ENCODE measurements around the gene HNRNPR. TPM values are rescaled to one million over a fixed set of nuclear protein-coding genes. Genes with fewer than 3 reads are reported as not detected.
"Not testable (repeated sequence)": the region's sequence is repeated elsewhere in the genome, so short reads cannot be mapped to it uniquely, and the experiment has no call there.

HNRNPR gene
- total RNA-seq, 1 donor from 2014 or later = 59.3 TPM

DNA sequence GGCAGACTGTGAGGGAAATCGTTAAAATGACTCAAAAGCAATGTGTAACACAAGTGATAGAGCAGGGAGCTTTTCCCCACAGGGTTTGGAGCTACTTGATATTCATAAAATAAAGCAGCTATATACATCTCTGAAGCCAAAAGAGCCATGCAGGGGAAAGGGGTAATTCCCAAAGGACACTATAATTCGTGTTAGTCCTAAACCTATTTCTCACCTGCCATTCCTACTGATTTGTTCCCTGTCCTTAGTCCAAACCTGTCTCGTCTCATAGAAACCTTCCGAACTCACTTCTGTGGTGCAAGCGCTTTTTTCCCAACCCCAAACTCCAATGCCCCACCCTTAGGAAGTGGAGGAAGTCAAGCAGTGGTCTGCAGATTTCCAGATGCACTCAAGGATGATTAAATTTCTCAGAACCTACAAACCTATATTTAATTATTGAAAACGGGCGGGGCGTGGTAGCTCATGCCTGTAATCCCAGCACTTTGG is 946 bp upstream of the HNRNPR start:
- no peak for ATAC-seq
- DNase-seq (ENCODE audit: missing footprints) = no peak
- intact Hi-C loops (cut with DNase I) = loop anchor here (1.0 to 10.0 kb wide), 5 partner anchors 23 to 190 kb away; partner anchors contain the start of genes ASAP3, E2F2 and TCEA3

GRCh38 chr1:23343221-23344110 is 618 bp downstream of the HNRNPR start:
- intact Hi-C loops (cut with DNase I) = loop anchor here (1.0 to 10.0 kb wide), 4 partner anchors 25 to 191 kb away; partner anchors contain the start of genes ASAP3 and E2F2
- ATAC-seq (peak; percentile 38), DNase-seq (ENCODE audit: missing footprints) (peak; percentile 71)

DNA sequence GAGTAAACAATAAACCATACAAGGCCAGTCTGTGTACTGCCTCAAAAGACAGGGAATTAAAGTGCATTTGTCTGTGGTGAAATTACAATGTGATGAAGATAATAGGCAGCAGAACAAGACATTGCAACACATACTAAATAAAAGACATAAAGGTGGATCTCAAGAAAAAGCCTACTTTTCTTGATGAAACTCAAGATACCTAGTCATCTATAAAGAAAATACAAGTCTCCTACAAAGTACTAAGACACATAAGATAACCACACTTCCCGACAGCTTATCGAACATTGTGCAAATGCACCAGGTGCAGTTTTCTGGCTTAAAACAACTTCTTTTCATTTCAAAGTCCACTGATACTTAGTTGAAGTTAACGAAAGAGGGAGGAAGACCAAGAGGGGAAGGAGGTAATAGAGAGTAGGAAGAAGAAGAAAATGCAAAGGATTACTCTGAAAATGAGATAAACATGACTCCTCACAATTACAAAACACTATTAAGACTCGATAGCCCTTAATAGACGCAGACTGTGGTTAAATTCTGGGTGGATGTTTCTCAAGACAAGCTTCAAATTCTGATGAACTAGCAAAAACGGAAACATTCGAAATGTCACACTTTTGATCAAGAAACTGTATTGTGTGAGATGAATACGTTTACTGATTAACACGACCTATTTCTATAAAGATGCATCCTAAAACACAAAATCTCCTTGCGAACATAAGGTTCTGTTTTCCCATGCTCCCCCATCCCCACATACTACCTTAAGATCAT is 2.0 kb downstream of the HNRNPR start:
- ATAC-seq (no peak), DNase-seq (ENCODE audit: missing footprints) (no peak)
- intact Hi-C loops (cut with DNase I) = loop anchor here (10.0 kb wide), 1 partner anchor 193 kb away; the partner anchor contains the start of gene E2F2

GRCh38 chr1:23339632-23340031 is 4.5 kb downstream of the HNRNPR start:
- no peak for DNase-seq (ENCODE audit: missing footprints)
- intact Hi-C loops (cut with DNase I) = loop anchor here (10.0 kb wide), 1 partner anchor 195 kb away; the partner anchor contains the start of gene E2F2
- ATAC-seq = no peak

GRCh38 chr1:23337869-23338268 is 6.2 kb downstream of the HNRNPR start:
- DNase-seq (ENCODE audit: missing footprints) = no peak
- intact Hi-C loops (cut with DNase I) = no loop called here
- no peak for ATAC-seq

- ATAC-seq = no peak
- DNase-seq (ENCODE audit: missing footprints) = no peak
- intact Hi-C loops (cut with DNase I) = no loop called here
These were observed 12.4 kb downstream of the HNRNPR start for GRCh38 chr1:23331713-23332112.

DNA sequence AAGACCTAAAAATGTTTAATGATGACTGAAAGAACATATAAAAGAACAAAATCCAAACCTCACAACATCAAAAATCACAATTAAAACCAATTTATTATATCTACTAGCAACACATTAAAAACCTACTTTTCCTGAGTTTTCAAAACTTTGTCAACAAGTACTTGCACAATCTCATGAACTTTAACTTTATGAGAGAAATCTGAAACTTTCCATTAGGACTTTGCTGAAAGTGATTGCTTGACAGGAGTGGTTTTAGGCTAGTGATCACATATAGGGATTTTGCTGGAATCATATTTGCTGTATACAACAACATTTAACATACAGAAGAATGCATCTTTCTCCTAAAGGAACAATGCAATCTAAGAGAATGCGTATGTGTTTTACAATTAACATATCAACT is 13.2 kb downstream of the HNRNPR start:
- DNase-seq (ENCODE audit: missing footprints) (no peak), ATAC-seq (no peak)
- intact Hi-C loops (cut with DNase I) = no loop called here

DNA sequence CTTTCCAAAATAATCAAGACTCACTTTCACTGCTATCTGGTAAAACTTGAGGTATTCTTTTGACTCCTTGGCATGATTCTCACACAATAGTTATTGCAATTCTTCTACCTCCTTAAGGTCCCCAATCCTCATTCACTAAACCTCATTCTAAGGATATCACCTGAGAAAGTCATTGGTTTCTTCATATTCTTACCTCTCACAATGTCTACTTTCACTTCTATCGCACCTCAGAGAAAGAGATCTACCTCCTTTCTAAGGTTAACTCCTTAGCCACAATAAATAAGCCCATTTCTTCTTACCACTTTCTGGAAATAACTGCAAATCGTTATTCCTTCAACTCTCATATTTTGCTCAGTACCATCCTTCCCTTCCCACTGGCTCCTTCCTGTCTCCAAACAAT is 18.7 kb downstream of the HNRNPR start:
- no peak for DNase-seq (ENCODE audit: missing footprints)
- ATAC-seq = no peak
- intact Hi-C loops (cut with DNase I) = no loop called here

GRCh38 chr1:23322770-23323169 is 21.3 kb downstream of the HNRNPR start:
- ATAC-seq (no peak), DNase-seq (ENCODE audit: missing footprints) (no peak)
- intact Hi-C loops (cut with DNase I) = no loop called here

DNA sequence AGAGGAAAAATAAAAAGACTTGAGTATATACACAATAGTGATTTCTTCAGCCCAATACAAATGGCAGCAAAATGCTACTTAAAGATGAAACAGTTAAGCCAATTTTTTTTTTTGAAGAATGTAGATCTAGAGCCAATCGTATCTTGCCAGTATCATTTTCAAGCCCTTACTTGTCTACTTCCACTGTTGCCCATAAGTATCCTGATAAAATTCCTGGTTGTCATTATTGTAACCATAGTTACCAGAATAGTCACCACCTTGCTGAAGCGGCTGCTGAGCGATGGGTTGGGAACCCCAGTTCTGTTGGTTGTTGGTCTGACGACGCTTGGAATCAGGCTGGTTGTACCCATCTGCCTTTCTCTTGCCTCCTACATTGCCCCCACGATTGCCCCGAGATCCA is 33.8 kb downstream of the HNRNPR start:
- intact Hi-C loops (cut with DNase I); DNase-seq (ENCODE audit: missing footprints); ATAC-seq: not testable (repeated sequence)

- no peak for ATAC-seq
- intact Hi-C loops (cut with DNase I) = no loop called here
- no peak for DNase-seq (ENCODE audit: missing footprints)
These were observed 39.9 kb downstream of the HNRNPR start for GRCh38 chr1:23304140-23304620.

DNA sequence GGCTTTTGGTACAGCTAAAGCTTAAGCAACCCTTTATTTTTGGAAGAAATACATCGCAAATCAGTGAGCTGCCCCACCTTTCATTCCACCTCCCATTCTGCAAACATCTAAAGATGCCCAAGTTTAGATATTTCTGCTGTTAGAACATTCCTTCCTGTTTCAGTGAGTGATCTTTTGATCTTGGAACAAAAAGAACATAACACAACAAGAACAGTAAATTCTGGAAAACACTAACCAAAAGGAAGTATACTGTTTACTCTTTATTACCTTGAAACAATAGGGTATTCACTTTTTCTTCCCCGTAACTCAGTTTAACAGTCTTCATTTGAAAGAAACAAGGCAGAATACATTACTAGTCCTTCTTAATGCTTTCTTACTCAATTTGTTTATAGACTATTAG is 40.6 kb downstream of the HNRNPR start:
- intact Hi-C loops (cut with DNase I) = no loop called here
- DNase-seq (ENCODE audit: missing footprints) (no peak), ATAC-seq (no peak)

GRCh38 chr1:23296931-23297330 is 47.2 kb downstream of the HNRNPR start:
- DNase-seq (ENCODE audit: missing footprints) (no peak), ATAC-seq (no peak)
- intact Hi-C loops (cut with DNase I) = no loop called here

GRCh38 chr1:23291706-23292105 is 52.4 kb downstream of the HNRNPR start:
- ATAC-seq = no peak
- no peak for DNase-seq (ENCODE audit: missing footprints)
- intact Hi-C loops (cut with DNase I) = no loop called here

DNA sequence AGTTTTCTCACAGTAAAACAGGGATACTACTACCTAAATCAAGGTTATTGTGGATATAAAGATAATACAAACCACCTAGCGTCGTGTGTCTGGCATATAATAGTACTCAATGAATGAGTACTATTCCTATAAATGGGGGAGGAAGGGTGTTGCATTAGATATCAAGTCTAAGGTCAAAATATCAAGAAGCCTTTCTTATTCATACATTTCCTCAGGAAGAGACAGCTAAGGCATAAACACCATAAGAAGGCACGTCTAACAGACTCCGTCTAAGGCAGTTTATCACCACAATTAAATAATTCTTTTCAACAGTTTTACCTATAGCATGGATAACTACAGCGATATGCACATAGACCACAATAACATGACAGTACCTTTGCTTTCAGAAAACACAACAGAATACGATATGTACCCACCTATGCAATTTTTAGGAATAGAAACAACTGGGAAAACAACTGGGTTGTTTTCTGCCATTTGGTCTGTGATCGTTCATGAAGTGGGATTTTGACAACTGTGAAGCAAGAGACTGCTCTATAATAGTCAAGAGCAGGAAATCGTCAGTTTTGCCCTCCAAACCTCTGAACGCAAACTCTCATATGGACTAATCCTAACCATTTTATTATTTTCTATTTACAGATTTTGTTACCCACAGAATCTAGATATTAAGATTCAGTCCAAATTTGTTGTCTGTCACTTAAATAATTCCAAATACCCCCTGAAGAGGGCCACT is 53.1 kb downstream of the HNRNPR start:
- ATAC-seq = no peak
- no peak for DNase-seq (ENCODE audit: missing footprints)
- intact Hi-C loops (cut with DNase I) = no loop called here

DNA sequence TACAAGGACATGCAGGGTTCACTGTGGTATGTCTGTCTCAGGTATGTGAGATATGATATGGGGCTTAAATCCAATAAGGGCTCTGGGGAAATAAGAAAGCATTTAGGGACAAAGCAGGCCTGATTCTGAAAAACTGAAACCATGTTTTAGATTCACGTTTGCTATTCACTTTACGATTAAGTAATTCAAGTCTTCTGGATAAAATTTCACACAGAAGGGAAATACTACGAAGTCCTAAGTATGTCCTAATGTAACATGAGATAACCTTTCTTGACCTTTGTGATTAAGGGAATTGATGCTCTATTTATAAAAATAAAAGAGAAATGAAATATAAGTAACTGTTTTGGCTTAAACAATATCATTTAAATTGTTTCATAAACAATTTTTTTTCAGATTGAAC is 55.4 kb downstream of the HNRNPR start:
- no peak for ATAC-seq
- DNase-seq (ENCODE audit: missing footprints) = no peak
- intact Hi-C loops (cut with DNase I) = no loop called here

GRCh38 chr1:23288201-23288600 is 55.9 kb downstream of the HNRNPR start:
- intact Hi-C loops (cut with DNase I) = no loop called here

GRCh38 chr1:23286401-23286800 is 57.7 kb downstream of the HNRNPR start:
- DNase-seq (ENCODE audit: missing footprints) (no peak), ATAC-seq (no peak)
- intact Hi-C loops (cut with DNase I) = no loop called here

More at GRCh38 chr1:23288201-23288600, 55.9 kb downstream of the HNRNPR start:
- ATAC-seq = no peak
- no peak for DNase-seq (ENCODE audit: missing footprints)

Data from Right ventricle myocardium inferior (tissue), 1 donor.